Activated gamma-delta T cell treated with Interleukin-2 at 50 U/mL for 16 hours (primary cell): ENCODE results near the gene PLA2G2E.

Source experiments
- DNase-seq: peaks from one replicate; pipeline ENCODE4 v3.0.0-alpha.2; 2020

PLA2G2E gene

DNA sequence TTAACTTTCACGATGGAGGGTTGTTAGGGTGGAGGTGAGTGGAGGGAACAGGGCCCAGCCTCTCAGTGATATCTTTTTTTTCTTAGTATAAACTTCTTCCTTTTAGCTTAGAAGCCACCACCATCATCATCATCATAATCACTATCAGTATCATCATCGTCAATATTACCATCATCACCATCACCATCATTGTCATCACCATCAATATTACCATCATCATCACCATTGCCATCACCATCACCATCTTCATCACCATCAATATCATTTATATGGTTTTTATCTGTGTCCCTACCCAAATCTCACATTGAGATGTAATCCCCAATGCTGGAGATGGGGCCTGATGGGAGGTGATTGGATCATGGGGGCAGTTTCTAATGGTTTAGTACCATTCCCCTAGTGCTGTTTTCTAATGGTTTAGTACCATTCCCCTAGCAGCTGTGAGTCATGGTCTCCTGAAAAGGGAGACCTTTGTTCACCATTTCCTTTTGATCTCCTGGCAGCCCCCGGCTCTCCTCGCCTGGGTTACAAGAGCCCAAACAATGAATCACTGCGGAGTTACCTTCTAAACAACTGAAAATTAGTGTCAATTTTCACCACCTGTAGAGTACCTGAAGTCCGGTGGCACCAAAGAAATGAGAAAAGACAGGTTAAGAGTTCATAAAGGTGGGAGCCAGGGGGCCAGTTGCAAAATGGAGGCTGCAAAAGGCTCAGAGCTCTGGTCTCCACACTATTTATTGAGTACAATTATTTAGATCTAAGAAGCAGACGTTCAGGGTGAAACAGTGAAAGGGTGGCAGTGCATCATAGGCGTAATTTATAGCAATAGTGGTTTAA is 3.1 kb upstream of the PLA2G2E start:
- DNase-seq, result no peak

- no peak for DNase-seq
Measured at GRCh38 chr1:19925342-19926070, 2.1 kb upstream of the PLA2G2E start.

DNA sequence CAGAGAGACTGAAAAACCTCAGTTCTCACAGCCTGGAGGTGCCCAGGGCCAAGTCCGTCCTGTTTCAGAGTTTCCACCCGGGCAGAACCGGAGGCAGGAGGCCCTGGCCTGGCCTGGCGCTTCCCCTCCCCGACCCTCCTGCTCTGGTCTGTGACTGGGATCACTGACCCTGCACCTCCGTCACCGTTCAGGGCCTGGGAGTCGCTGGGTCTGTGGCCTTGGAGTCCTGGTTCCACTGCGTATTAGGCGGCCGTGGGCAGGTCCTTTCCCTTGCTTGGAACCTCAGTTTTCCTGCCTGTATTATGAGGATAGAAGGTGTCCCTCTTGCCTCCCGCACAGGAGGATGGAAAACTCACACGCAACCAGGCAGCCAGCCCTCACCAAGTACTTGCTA is 533 bp upstream of the PLA2G2E start:
- no peak for DNase-seq

GRCh38 chr1:19922015-19922688 is 1.3 kb downstream of the PLA2G2E start:
- DNase-seq, result no peak

- DNase-seq, result no peak
Measured at GRCh38 chr1:19921310-19921709, 2.1 kb downstream of the PLA2G2E start.

DNA sequence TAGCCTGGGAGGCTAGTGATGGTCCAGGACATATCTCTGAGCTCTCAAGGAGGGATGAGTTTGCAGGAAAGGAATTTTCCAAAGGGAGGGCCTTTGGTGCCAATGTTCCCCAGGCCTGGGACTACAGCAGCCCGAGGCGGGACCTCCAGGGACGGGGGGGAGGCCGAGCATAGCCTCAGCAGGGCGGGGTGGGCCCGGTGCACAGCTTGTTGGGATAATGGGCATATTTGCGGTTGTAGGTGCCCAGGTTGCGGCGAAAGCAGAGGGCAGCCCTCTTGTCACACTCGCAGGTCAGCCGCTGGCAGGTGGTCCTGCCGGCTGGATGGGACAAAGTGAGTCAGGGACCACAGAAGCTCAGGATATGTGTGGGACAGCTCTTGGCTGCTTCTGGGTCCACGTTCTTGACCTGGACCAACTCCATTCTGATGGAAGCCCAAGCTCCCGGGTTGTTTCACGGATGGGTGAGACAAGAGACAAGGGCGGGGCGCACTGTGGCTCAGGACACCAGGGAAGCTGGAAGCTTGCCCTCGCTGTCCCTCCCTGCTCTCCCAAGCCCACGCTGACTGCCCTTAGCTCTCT is 3.2 kb downstream of the PLA2G2E start:
- DNase-seq, result no peak

GRCh38 chr1:19918057-19918456 is 5.4 kb downstream of the PLA2G2E start:
- peak; percentile 82 for DNase-seq

DNA sequence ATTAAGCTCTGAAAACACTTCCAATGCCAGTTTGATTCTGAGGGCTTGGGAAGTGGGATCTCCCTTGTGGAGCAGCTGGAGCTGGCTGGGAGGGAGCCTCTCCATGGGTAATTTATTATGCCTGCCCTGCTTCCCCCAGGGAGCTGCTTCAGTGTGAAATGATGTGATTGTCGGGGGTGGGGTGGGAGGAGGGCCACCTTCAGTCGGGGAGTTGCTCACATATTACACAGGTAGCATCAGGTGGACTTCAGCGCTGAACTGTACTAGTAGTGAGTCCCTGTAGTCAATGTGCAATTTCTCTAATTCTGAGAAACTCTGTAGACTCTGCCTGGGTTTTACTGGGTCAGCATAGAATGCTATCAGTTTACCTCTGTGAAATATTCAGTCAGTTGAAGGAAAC is 12.8 kb downstream of the PLA2G2E start:
- no peak for DNase-seq

DNA sequence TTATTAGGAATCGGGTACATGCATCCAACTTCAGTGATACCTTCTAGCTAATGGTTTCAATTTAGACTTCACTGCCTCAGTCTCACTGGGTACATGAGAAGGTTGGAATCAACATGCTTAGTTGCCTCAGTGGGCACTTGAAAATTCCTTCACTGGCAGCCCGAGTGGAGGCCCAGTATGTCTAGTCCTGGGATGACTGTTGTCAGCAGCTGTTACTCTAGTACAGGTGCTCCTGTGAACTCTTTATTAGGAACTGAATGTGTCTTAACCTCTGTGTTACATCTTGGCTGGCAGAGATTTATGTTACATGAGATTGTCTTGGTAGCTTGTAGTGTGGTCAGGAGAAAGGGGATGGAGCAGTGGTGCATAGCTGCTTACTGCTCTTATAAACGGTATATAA is 13.4 kb downstream of the PLA2G2E start:
- DNase-seq, result no peak

- no peak for DNase-seq
Measured at GRCh38 chr1:19909392-19909791, 14.0 kb downstream of the PLA2G2E start.

GRCh38 chr1:19907456-19907855 is 16.0 kb downstream of the PLA2G2E start:
- DNase-seq, result no peak

DNA sequence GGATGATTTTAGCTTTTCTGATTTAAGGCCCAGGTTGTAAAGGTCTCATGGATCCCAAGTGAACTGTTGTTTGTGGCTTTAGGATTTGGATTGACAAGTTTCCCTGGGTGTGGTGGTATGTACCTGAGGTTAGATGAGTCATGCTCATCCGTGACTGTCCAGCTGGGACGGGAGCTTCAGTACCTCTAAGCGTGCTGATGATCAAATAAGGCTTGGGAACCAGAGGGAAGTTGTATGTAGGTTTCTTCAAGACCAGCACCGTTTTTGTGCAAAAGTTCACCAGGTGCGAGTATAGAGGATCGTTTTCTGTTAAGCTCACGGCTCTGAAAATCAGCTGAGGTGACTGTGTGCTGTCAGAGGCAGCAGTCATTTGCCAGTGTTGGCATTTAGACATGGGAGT is 19.8 kb downstream of the PLA2G2E start:
- no peak for DNase-seq

DNA sequence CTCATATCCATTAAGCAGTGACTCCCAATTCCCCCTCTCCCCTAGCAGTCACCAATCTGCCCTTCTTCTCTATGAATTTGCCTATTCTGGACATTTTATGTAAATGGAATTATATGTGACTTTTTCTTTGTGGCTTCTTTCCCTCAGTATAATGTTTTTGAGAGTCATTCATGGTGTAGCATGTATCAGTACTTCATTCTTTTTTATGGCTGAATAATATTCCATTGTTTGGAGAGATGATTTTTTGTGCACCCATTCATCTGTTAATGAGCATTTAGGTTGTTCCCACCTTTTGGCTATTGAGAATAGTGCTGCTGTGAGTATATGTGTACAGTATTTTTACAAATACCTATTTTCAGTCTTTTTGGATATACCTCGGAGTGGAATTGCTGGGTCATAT is 21.8 kb downstream of the PLA2G2E start:
- no peak for DNase-seq

DNA sequence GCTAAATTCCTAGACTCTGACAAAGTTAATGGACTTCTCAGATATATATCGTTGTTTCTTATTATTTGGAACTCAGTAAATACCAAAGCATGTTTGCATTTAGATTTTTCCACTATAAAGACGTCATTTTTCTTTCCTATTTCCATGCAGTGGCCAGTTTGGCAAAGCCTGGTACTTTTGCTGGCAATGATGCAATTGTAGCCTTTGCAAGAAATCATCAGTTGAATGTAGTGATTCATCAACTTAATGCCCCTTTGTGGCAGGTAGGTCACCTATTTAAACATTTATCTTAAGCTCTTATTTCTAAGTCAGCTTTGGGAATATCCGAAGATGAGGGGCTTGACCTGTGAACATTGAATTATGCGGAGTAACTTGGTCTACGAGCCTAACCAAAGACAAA is 29.2 kb downstream of the PLA2G2E start:
- DNase-seq, result no peak

DNA sequence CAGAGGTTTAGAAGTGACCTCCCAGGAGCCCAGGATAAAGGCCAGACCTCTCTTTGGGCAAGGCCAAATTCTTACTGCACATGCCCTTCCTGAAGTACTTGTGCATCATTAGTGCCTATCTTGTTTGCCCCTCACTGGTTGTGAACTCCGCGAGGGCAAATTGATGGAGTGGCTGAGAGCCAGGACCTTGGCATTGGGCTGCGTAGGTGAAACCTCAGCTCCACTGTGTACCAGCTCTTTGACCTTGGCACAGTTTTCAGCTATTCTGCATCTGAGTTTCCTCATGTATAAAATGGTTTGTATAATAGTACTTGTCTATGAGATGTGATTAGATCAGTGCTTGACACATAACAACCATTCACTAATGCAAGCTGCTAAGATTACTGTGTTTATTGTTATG is 29.7 kb downstream of the PLA2G2E start:
- DNase-seq, result no peak

GRCh38 chr1:19892628-19893168 is 30.7 kb downstream of the PLA2G2E start:
- no peak for DNase-seq

DNA sequence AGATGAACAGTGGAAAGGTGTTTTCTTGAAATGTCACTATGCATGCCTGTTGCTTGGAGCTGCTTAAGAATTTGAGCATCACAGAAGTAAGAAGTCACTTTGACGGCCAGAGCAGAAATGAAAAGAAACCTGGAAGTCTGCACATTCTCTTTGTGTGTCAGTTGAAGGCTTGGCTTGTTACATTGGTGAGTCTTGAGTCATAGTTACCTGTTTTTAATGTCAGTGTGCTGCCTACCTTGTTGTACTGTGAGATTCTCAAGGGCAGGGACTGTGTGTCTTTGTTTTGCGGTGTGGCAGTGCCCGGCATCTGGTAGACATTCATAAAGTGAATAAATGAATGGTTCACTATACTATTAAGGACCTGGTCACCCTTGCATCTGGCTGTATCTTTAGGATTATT is 31.3 kb downstream of the PLA2G2E start:
- DNase-seq, result no peak

DNA sequence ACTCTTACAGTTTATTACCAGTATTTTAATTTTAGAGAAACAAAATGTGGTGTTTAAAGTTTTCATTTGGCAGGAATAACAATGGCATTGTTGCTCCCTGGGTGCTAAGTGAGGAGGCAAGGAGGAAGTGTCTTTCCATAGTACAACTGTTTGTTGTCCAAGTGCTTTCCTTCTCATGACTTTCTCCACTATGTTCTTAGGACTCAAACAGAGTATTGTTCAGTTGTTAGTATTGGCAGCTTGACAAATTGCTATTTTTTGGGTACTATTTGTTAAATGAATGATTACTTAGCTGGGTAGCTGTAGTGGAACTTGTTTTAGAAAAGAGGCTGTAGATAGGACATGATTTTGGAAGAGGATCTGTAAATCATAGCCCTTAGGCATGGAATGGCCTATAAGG is 33.8 kb downstream of the PLA2G2E start:
- no peak for DNase-seq

- DNase-seq, result no peak
Measured at GRCh38 chr1:19888112-19888511, 35.3 kb downstream of the PLA2G2E start.

GRCh38 chr1:19885821-19886220 is 37.6 kb downstream of the PLA2G2E start:
- no peak for DNase-seq

DNA sequence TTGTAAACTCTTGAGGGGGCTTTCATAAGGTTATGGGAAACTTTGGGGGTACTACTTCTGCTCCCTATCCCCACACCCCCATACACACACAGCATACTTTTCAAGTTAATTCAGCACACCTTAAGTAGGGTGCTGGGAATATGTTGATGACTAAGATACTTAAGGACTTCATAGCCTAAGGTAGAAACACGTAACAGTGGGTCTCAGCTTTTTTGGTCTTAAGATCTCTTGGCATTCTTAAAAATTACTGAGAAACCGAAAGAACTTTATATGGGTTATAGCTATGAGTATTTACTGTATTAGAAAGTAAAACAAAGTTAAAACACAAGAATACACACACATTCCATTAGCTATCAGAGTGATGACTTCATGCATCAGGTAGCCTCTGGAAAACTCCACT is 39.1 kb downstream of the PLA2G2E start:
- DNase-seq, result no peak

- peak; percentile 95 for DNase-seq
Measured at GRCh38 chr1:19882111-19883071, 41.0 kb downstream of the PLA2G2E start, which contains the start of gene OTUD3. Gene OTUD3 (plus strand): TSS chr1:19882395. CDS start chr1:19882514, 119 bp downstream.
